ENCODE measurements around the gene SAMD14. TPM values are rescaled to one million over a fixed set of nuclear protein-coding genes. Genes with fewer than 3 reads are reported as not detected.

SAMD14 gene
- total RNA-seq, 2 experiments from 2014 or later = 0.77 to 1.1 TPM

- ChIA-PET POLR2A (interaction anchor here (0.6 to 1.3 kb wide), 3 partner anchors 23 to 43 kb away, joined by 3 to 4 read pairs (median 4); no protein-coding TSS in a partner anchor), CTCF (interaction anchor here (0.6 to 5.7 kb wide), 57 partner anchors 9 to 332 kb away, joined by 3 to 43 read pairs (median 5); partner anchors contain the start of genes COL1A1, FAM117A and ITGA3)
- no peaks in the 10 kb centered on the region for H3K27me3 Mint-ChIP-seq
- H3K36me3 Mint-ChIP-seq (ENCODE audit: low read depth) = no peaks in the 10 kb centered on the region
- H3K4me1 Mint-ChIP-seq = peaks cover 19% of the 10 kb centered on the region
- DNase-seq (no peak), ATAC-seq (no peak)
- no peaks in the 10 kb centered on the region for H3K9me3 Mint-ChIP-seq (ENCODE audit: low read depth)
- no peak overlapping the region for H3K27ac Mint-ChIP-seq
- intact Hi-C loops (cut with DNase I, micrococcal nuclease) = loop anchor here (1.0 to 10.0 kb wide), 7 partner anchors 37 to 203 kb away; partner anchors contain the start of gene SAMD14 (in 1 of the 2)
- H3K4me3 Mint-ChIP-seq = no peak overlapping the region
These were observed 36.2 kb downstream of the SAMD14 start for GRCh38 chr17:50093807-50094206.

- no peaks in the 10 kb centered on the region for H3K36me3 Mint-ChIP-seq (ENCODE audit: low read depth)
- intact Hi-C loops (cut with DNase I, micrococcal nuclease) = loop anchor here in 1 of 2 experiments (10.0 kb wide), 1 partner anchor 202 kb away; no protein-coding TSS in a partner anchor
- ChIA-PET POLR2A (no interaction called here), CTCF (interaction anchor here (0.5 to 5.7 kb wide), 26 partner anchors 9 to 205 kb away, joined by 3 to 43 read pairs (median 9); partner anchors contain the start of genes COL1A1 and ITGA3)
- H3K27ac Mint-ChIP-seq = no peak overlapping the region
- H3K4me1 Mint-ChIP-seq = peaks cover 19% of the 10 kb centered on the region
- no peak overlapping the region for H3K4me3 Mint-ChIP-seq
- no peak for DNase-seq
- no peaks in the 10 kb centered on the region for H3K27me3 Mint-ChIP-seq
- no peak for ATAC-seq
- no peaks in the 10 kb centered on the region for H3K9me3 Mint-ChIP-seq (ENCODE audit: low read depth)
These were observed 36.7 kb downstream of the SAMD14 start for GRCh38 chr17:50093246-50093645.

GRCh38 chr17:50091918-50092285 lies 38.1 kb downstream of the SAMD14 start:
- intact Hi-C loops (cut with DNase I, micrococcal nuclease) = loop anchor here in 1 of 2 experiments (10.0 kb wide), 1 partner anchor 203 kb away; no protein-coding TSS in a partner anchor
- H3K4me1 Mint-ChIP-seq = peaks cover 19% of the 10 kb centered on the region
- ATAC-seq (no peak), DNase-seq (no peak)
- ChIA-PET CTCF (interaction anchor here (0.6 to 5.7 kb wide), 9 partner anchors 14 to 232 kb away, joined by 3 to 43 read pairs (median 4); no protein-coding TSS in a partner anchor), POLR2A (no interaction called here)
- no peak overlapping the region for H3K4me3 Mint-ChIP-seq
- no peaks in the 10 kb centered on the region for H3K27me3 Mint-ChIP-seq
- H3K36me3 Mint-ChIP-seq (ENCODE audit: low read depth) = no peaks in the 10 kb centered on the region
- H3K9me3 Mint-ChIP-seq (ENCODE audit: low read depth) = no peaks in the 10 kb centered on the region
- H3K27ac Mint-ChIP-seq = no peak overlapping the region

GRCh38 chr17:50090971-50091917 lies 38.7 kb downstream of the SAMD14 start:
- Mint-ChIP-seq H3K27me3 (no peaks in the 10 kb centered on the region), H3K4me1 (peaks cover 18% of the 10 kb centered on the region), H3K36me3 (ENCODE audit: low read depth) (no peaks in the 10 kb centered on the region), H3K27ac (no peak overlapping the region), H3K9me3 (ENCODE audit: low read depth) (no peaks in the 10 kb centered on the region), H3K4me3 (no peak overlapping the region)
- ChIA-PET CTCF (interaction anchor here (0.6 to 4.6 kb wide), 9 partner anchors 13 to 232 kb away, joined by 3 to 43 read pairs (median 4); no protein-coding TSS in a partner anchor), POLR2A (no interaction called here)
- DNase-seq (no peak), ATAC-seq (no peak)
- intact Hi-C loops (cut with DNase I, micrococcal nuclease) = loop anchor here in 1 of 2 experiments (10.0 kb wide), 1 partner anchor 204 kb away; no protein-coding TSS in a partner anchor

- DNase-seq (no peak), ATAC-seq (no peak)
- Mint-ChIP-seq H3K27me3 (no peaks in the 10 kb centered on the region), H3K9me3 (ENCODE audit: low read depth) (no peaks in the 10 kb centered on the region), H3K4me3 (no peak overlapping the region), H3K27ac (no peak overlapping the region), H3K36me3 (ENCODE audit: low read depth) (no peaks in the 10 kb centered on the region), H3K4me1 (peaks cover 8% of the 10 kb centered on the region)
- intact Hi-C loops (cut with DNase I, micrococcal nuclease) = loop anchor here in 1 of 2 experiments (10.0 kb wide), 1 partner anchor 205 kb away; no protein-coding TSS in a partner anchor
- CTCF ChIA-PET = interaction anchor here (1.3 to 1.4 kb wide), 2 partner anchors 28 to 67 kb away, joined by 3 to 4 read pairs; no protein-coding TSS in a partner anchor
- POLR2A ChIA-PET = no interaction called here
These were observed 39.9 kb downstream of the SAMD14 start for GRCh38 chr17:50090071-50090470.

- no peaks in the 10 kb centered on the region for H3K27me3 Mint-ChIP-seq
- intact Hi-C loops (cut with DNase I, micrococcal nuclease) = loop anchor here in 1 of 2 experiments (5.0 kb wide), 1 partner anchor 137 kb away; no protein-coding TSS in a partner anchor
These were observed 40.8 kb downstream of the SAMD14 start for GRCh38 chr17:50088952-50089825.

GRCh38 chr17:50087912-50088405 lies 42.0 kb downstream of the SAMD14 start:
- ChIA-PET POLR2A (no interaction called here), CTCF (interaction anchor here (0.6 to 3.2 kb wide), 32 partner anchors 8 to 278 kb away, joined by 3 to 97 read pairs (median 4); partner anchors contain the start of genes DLX3 and ITGA3)
- Mint-ChIP-seq H3K36me3 (ENCODE audit: low read depth) (no peaks in the 10 kb centered on the region), H3K9me3 (ENCODE audit: low read depth) (no peaks in the 10 kb centered on the region), H3K27ac (no peak overlapping the region), H3K27me3 (no peaks in the 10 kb centered on the region), H3K4me3 (no peak overlapping the region), H3K4me1 (no peaks in the 10 kb centered on the region)
- ATAC-seq = no peak
- DNase-seq = no peak
- intact Hi-C loops (cut with DNase I, micrococcal nuclease) = loop anchor here (1.0 to 5.0 kb wide), 4 partner anchors 61 to 227 kb away; no protein-coding TSS in a partner anchor

More at GRCh38 chr17:50088952-50089825, 40.8 kb downstream of the SAMD14 start:
- Mint-ChIP-seq H3K4me1 (no peaks in the 10 kb centered on the region), H3K9me3 (ENCODE audit: low read depth) (no peaks in the 10 kb centered on the region), H3K36me3 (ENCODE audit: low read depth) (no peaks in the 10 kb centered on the region), H3K27ac (no peak overlapping the region), H3K4me3 (no peak overlapping the region)
- ChIA-PET POLR2A (no interaction called here), CTCF (interaction anchor here (3.2 kb wide), 1 partner anchor 60 kb away, joined by 97 read pairs; no protein-coding TSS in a partner anchor)
- ATAC-seq (no peak), DNase-seq (no peak)

- no peak overlapping the region for H3K27ac Mint-ChIP-seq
- DNase-seq (peak; percentile 87), ATAC-seq (peak; percentile 88)
- CTCF ChIA-PET = interaction anchor here (0.5 to 3.2 kb wide), 40 partner anchors 9 to 745 kb away, joined by 3 to 97 read pairs (median 4); partner anchors contain the start of genes DLX3 and ITGA3
- no peak overlapping the region for H3K4me3 Mint-ChIP-seq
- H3K9me3 Mint-ChIP-seq (ENCODE audit: low read depth) = no peaks in the 10 kb centered on the region
- POLR2A ChIA-PET = interaction anchor here (0.6 kb wide), 1 partner anchor 230 kb away, joined by 4 read pairs; no protein-coding TSS in a partner anchor
- intact Hi-C loops (cut with DNase I, micrococcal nuclease) = loop anchor here (1.0 to 5.0 kb wide), 4 partner anchors 60 to 226 kb away; no protein-coding TSS in a partner anchor
- H3K4me1 Mint-ChIP-seq = no peaks in the 10 kb centered on the region
- H3K27me3 Mint-ChIP-seq = no peaks in the 10 kb centered on the region
- H3K36me3 Mint-ChIP-seq (ENCODE audit: low read depth) = no peaks in the 10 kb centered on the region
These were observed 42.6 kb downstream of the SAMD14 start for GRCh38 chr17:50087246-50087911.

GRCh38 chr17:50081757-50082156 lies 48.2 kb downstream of the SAMD14 start:
- ATAC-seq = no peak
- intact Hi-C loops (cut with DNase I, micrococcal nuclease) = no loop called here
- Mint-ChIP-seq H3K9me3 (ENCODE audit: low read depth) (no peaks in the 10 kb centered on the region), H3K36me3 (ENCODE audit: low read depth) (peaks cover 2% of the 10 kb centered on the region), H3K27ac (no peak overlapping the region), H3K4me1 (no peaks in the 10 kb centered on the region), H3K27me3 (no peaks in the 10 kb centered on the region), H3K4me3 (no peak overlapping the region)
- DNase-seq = no peak
- ChIA-PET POLR2A (no interaction called here), CTCF (interaction anchor here (0.7 to 5.3 kb wide), 5 partner anchors 12 to 85 kb away, joined by 3 to 23 read pairs (median 5); partner anchors contain the start of gene PDK2)

- Mint-ChIP-seq H3K9me3 (ENCODE audit: low read depth) (no peaks in the 10 kb centered on the region), H3K27ac (no peak overlapping the region), H3K36me3 (ENCODE audit: low read depth) (peaks cover 2% of the 10 kb centered on the region), H3K27me3 (no peaks in the 10 kb centered on the region), H3K4me3 (no peak overlapping the region), H3K4me1 (no peaks in the 10 kb centered on the region)
- DNase-seq (no peak), ATAC-seq (no peak)
- ChIA-PET POLR2A (no interaction called here), CTCF (interaction anchor here (1.6 to 5.3 kb wide), 2 partner anchors 13 to 84 kb away, joined by 3 to 23 read pairs; partner anchors contain the start of gene PDK2)
- intact Hi-C loops (cut with DNase I, micrococcal nuclease) = no loop called here
These were observed 49.1 kb downstream of the SAMD14 start for GRCh38 chr17:50080827-50081226.
